ENCODE data around the gene DNAJC1. TPM values are rescaled to one million over a fixed set of nuclear protein-coding genes. Genes with fewer than 3 reads are reported as not detected.
"Not testable (repeated sequence)": the region's sequence is repeated elsewhere in the genome, so short reads cannot be mapped to it uniquely, and the experiment has no call there.

The DNAJC1 gene
- total RNA-seq, 4 donors from 2014 or later = 37.1 to 41.7 (median 40.1) TPM

- no peak overlapping the region for H3K4me3 ChIP-seq
- TF ChIP-seq POLR2A (IDR thresholded peaks at IDR 0.05) (no peak), CTCF (IDR thresholded peaks at IDR 0.05) (no peak)
- H3K9me3 ChIP-seq = no peaks in the 10 kb centered on the region
- H3K4me1 ChIP-seq = peaks cover 0 to 5% (median 2%) of the 10 kb centered on the region in 4 donors
- no peak for DNase-seq
- no peak overlapping the region for H3K27ac ChIP-seq
- H3K36me3 ChIP-seq = peaks cover 0 to 20% (median 0%) of the 10 kb centered on the region in 3 donors
- no peaks in the 10 kb centered on the region for H3K27me3 ChIP-seq
These were observed 284.0 kb downstream of the DNAJC1 start for GRCh38 chr10:21719502-21719901.

- H3K27ac ChIP-seq, H3K4me1 ChIP-seq, H3K27me3 ChIP-seq, DNase-seq, H3K9me3 ChIP-seq, H3K4me3 ChIP-seq: not testable (repeated sequence)
- peaks cover 0 to 34% (median 0%) of the 10 kb centered on the region in 3 donors for H3K36me3 ChIP-seq
These were observed 286.0 kb downstream of the DNAJC1 start for GRCh38 chr10:21717437-21718054.

- H3K9me3 ChIP-seq = no peaks in the 10 kb centered on the region
- H3K4me3 ChIP-seq = no peak overlapping the region
- no peaks in the 10 kb centered on the region for H3K4me1 ChIP-seq
- H3K27me3 ChIP-seq = no peaks in the 10 kb centered on the region
- TF ChIP-seq POLR2A (IDR thresholded peaks at IDR 0.05) (no peak), CTCF (IDR thresholded peaks at IDR 0.05) (no peak)
- no peak overlapping the region for H3K27ac ChIP-seq
- peaks cover 0 to 34% (median 0%) of the 10 kb centered on the region in 3 donors for H3K36me3 ChIP-seq
- no peak for DNase-seq
These were observed 287.9 kb downstream of the DNAJC1 start for GRCh38 chr10:21715531-21716195.

- H3K36me3 ChIP-seq = peaks cover 0 to 34% (median 0%) of the 10 kb centered on the region in 3 donors
- H3K27ac ChIP-seq = no peak overlapping the region
- no peak overlapping the region for H3K4me3 ChIP-seq
- H3K4me1 ChIP-seq = no peaks in the 10 kb centered on the region
- no peaks in the 10 kb centered on the region for H3K9me3 ChIP-seq
- TF ChIP-seq POLR2A (IDR thresholded peaks at IDR 0.05) = no peak
- no peak for TF ChIP-seq CTCF (IDR thresholded peaks at IDR 0.05)
- no peaks in the 10 kb centered on the region for H3K27me3 ChIP-seq
- no peak for DNase-seq
These were observed 290.6 kb downstream of the DNAJC1 start for GRCh38 chr10:21712975-21713374.

- Histone ChIP-seq H3K27me3 (no peaks in the 10 kb centered on the region), H3K4me3 (no peak overlapping the region), H3K4me1 (no peaks in the 10 kb centered on the region), H3K36me3 (no peaks in the 10 kb centered on the region), H3K27ac (no peak overlapping the region), H3K9me3 (no peaks in the 10 kb centered on the region)
- no peak for DNase-seq
- no peak for TF ChIP-seq CTCF (IDR thresholded peaks at IDR 0.05)
- no peak for TF ChIP-seq POLR2A (IDR thresholded peaks at IDR 0.05)
These were observed 296.0 kb downstream of the DNAJC1 start for GRCh38 chr10:21707498-21707897.

Small RNAs within 50 kb of the gene (small RNA-seq; reads per million reads assigned to genes)
- gene RN7SKP219 (0 reads per million in 2 donors), gene RN7SKP37 (0 reads per million in 2 donors)

Other genes with a start within 250 kb of the DNAJC1 start
- gene EBLN1, start 214.3 kb upstream of the DNAJC1 start, total RNA-seq = not detected